Fibroblast of skin of left biceps (primary cell): Measurements from ENCODE around the gene PHF21A.
A peak's percentile ranks its signal among the peaks of the same experiment; 100 is the strongest.
"Not testable (repeated sequence)": the region's sequence is repeated elsewhere in the genome, so short reads cannot be mapped to it uniquely, and the experiment has no call there.

Experiments used
- DNase-seq, 2 experiments: peaks; one replicate each; pipeline ENCODE4 v3.0.0-alpha.2; 2013; ENCODE audit warnings: low read depth in 2 of 2

Gene PHF21A

DNA sequence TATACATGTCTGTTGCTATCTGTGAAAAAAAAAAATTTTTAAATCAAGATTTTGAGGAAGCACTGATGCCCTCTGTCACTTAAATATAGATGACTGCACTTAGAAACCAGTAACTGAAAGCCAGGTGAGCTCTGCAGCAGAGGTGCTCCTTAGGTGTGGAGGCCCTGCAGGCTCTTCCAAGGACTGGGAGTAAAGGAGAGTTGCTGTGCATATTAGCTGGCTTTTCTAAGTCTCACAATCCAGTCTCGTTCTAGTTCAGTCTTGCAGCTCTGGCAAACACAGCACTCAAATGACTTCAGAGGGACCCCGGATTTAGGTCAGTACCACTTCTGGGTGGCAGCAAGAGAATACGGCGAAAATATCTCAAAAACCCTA lies 137.8 kb downstream of the PHF21A start:
- DNase-seq, result no peak

DNA sequence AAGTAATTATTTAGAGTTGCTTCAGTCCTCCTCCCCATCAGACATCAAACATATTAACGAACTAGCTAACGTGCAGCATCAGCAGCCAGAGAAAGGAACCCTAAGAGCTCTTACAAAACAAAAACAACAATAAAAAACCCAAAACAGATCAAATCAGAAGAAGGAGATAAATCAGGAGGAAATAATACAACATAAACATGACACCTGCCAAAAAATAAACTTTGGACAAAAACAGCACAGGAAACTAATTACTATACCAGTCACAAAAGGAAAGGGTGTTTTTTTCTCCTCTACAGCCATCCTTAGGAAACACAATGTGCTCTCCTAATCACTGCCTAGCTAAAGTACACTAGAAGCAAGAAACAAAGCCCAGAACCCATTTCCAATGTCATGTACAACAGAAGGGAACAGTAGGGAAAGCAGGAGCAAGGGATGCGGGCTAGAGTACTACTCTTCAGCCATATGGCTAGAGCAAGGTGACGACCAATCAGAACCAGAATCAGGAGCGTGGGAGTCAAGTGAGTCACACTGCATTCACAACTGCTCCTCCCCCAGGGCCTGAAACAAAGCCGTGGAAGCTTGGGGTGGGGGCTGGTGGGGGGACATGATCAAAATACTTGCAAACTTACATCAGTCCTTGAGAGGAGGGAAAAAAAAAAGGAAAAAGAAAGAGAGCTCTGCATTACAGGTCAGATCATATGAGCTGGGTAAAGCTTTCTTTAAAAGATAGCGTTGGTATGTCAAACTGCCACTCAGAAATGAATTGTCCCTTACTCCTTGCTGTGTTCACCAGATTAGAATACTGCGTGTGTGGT lies 138.4 kb downstream of the PHF21A start:
- DNase-seq, result peak; percentile 75 to 82

GRCh38 chr11:45981826-45982225 lies 139.4 kb downstream of the PHF21A start:
- DNase-seq, result not testable (repeated sequence)

GRCh38 chr11:45974806-45975205 lies 146.4 kb downstream of the PHF21A start:
- DNase-seq, result no peak

DNA sequence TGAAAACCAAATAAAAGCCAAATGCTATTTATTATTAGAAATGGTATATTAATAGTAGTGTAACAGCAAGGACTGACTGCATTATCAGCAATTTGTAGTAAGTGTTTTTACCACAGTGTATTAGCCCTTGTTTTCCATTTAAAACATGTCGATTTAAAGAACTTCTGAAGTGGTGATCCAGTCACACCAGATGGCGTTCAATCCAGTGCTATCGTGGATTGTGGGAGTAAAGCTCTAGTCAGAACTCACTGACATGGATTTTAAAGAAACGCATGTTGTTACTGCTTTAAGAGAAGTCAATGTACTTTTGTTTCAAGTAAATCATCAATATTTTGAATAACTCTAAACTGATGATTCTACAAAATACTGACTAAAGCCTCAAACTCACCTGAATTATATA lies 147.7 kb downstream of the PHF21A start:
- DNase-seq, result no peak

DNA sequence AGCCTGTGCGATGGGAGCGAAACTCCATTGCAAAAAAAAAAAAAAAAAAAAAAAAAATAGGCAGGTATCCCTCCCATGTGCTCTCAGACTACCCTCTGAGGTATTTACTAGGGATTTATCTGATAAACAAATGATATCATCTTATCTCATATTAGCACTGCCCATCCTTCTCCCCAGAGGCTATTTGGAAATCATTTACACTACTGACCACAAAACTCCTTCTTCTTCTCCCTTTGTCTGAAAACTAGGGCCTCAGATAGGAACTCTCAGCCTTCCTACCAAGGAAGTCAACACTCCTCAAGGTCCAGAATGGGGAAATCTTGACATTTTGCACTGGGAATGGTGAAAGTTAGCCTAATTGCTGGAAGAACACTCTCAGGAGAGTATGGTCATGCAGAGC lies 152.4 kb downstream of the PHF21A start:
- no peak for DNase-seq

- DNase-seq, result no peak
These were observed 153.7 kb downstream of the PHF21A start for GRCh38 chr11:45967506-45967905.

DNA sequence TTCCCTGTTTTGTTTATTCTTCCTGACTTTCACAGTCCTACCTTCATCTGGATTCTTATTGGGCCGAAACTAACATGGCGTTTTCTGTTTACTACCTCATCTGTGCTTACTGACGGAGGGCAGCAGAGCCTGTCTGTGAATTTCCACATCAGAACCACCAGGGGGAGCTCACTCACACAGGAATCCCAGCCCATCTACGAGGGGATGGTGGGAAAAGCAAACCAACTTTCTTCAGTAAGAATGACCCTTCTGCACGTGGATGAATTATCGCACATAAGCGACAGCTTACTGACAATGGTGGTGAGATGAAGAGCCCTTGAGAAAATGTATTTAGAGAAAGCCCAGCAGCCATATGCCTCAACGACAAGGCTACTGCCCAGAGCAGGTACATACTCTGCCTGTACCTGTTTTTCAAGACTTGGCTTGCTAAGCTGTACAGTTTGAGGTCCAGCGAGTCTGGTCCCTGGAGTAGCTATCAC lies 156.3 kb downstream of the PHF21A start:
- DNase-seq, result peak; percentile 39 to 44

GRCh38 chr11:45961751-45962240 lies 159.5 kb downstream of the PHF21A start:
- DNase-seq, result no peak

GRCh38 chr11:45960387-45961095 lies 160.7 kb downstream of the PHF21A start:
- no peak for DNase-seq

- peak; percentile 66 to 72 for DNase-seq
These were observed 161.4 kb downstream of the PHF21A start for GRCh38 chr11:45959851-45960250.

DNA sequence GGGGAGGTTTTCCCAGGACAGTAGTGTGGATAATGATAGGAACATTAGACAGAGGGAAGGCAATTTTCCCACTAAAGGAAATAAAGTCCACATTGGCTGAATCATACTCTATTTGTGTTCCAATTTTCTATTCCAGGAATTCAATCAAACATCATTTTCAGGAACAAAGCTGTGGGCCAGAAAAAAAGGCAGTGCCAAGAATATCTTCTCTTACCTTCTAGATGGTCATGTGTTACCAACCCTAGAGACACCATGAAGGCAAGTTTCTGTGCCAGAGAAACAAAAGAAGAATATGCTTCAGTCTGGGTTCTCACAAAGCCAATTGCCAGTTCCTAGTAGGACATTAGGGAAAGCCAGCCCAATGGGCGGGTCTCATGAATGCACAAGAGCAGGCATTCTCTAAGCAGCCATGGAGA lies 171.3 kb downstream of the PHF21A start:
- no peak for DNase-seq

GRCh38 chr11:45948356-45948755 lies 172.9 kb downstream of the PHF21A start:
- DNase-seq, result no peak

GRCh38 chr11:45947885-45948284 lies 173.4 kb downstream of the PHF21A start:
- DNase-seq, result no peak

DNA sequence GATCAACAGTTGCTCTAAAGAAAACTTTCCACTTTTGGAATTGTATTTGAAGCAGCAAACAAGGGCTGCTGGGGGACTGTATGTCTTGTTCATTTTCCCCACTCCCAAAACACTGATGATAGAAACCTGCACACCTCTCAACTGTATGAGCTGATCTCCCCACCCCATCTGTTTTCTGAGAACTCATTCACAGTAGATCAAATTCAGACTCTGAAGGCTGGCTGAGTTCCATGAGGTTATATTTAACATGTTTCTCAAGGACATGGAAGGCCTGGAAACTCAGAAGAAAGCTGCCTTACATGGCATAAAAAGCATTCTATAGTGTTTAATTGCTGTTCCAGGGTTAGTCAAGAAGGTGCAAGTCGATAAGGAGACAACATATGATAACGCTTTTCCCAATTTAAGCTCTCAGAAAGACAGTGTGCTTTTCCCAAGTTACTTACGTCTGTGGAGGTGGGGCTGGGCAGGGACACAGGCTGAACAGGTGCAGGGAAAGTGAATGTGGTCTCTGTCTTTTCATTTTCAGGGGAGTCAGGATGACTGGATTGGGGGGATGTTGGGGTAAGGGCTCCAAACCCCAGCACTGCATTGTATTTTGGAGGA lies 175.8 kb downstream of the PHF21A start:
- no peak for DNase-seq

DNA sequence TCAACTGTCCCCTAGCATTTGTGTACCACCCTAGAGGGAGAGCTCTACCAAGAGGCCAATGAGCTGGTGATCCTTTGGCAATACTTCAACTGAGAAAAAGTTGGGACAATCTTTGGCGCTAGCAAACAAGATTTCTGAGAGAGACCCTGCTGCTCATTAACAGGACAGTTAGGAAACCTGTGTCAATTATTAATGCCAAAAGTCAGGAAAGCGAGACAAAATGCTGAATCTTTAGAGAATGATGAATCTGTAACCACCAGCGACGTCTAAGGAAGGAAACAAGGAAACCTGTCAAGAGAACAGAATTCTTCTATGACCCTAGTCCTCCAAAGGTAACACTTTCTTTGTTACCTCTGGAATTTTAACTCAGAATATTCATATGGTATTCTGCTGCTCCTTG lies 178.9 kb downstream of the PHF21A start:
- no peak for DNase-seq

DNA sequence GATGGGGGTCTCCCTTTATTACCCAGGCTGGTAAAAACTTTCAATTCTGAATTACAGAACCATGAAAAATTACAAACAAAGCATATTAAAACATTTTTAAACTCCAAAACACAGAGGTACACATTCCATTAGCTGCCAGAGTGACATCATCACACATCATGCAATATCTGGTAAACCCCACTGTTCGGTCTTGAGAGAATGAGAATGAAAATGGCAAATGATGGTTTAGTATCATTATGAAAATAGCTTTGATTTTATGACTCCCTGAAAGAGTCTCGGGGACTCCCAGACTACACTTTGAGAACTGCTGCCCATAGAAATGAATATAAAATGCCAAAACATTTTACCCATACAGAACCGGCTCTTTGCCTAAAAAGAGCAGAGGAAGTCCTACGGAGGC lies 180.0 kb downstream of the PHF21A start:
- DNase-seq, result no peak

GRCh38 chr11:45939836-45940235 lies 181.4 kb downstream of the PHF21A start:
- DNase-seq, result no peak

GRCh38 chr11:45937916-45938315 lies 183.3 kb downstream of the PHF21A start:
- DNase-seq, result no peak

DNA sequence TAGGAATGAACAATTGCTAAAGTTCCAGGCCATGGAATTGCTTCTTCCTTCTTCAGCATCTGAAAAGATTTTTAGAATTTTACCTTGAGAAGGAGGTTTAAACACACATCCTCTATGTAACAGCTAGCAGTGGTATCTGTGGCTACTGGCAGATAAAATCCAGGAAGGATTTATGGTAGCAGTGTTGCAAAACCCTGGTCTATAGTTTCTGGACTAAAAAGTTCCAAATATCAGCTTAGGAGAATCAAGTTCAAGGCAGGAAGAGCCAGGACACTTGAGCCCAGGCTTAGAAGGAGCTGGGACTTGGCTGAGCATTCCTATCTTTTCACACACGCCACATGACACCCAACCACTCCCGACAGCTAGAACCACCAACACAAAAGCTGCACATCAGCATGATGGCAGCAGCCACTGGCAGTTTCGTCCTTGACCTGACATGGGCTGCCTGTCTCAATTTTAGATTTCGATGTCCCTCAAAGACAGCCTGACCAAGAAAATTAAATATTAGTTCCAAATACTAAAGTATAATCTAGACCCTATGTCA lies 184.7 kb downstream of the PHF21A start:
- DNase-seq, result no peak

DNA sequence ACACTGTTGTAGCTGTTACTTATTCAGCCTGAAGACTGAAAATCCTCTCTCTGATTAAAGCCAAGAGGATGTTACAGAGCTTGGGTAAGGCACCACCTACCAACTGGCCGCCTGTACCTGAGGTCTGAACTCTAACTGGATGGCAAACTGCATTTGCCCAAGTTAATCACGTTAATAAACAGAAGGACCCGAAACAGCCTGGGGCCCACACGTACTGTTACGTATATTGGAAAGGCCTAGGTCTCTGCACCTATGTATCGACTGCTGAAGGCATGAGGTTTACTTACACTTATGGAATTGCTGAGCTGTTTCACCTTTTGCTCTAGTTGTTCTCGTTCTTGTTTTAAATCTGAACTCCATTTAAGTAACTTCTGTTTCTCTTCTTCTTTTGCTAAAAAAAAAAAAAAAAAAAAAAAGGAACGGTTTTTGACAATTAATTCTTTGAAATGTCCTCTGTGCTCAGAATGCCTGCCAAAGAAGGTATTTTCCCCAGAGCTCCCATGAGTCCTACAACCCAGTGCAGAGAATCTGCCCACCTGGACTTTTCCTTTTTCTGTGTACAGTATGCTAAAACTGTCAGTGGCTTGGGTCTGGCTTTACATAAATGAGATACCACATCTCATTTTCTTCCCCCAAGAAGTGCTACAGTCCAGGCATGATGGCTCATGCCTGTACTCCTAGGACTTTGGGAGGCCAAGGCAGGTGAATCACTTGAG lies 185.7 kb downstream of the PHF21A start:
- DNase-seq, result no peak
